GM18508 (cell line): ENCODE results near the gene TRIM29.

Source experiments
- ATAC-seq: cut with Tn5 transposase; IDR thresholded peaks from one replicate; pipeline ENCODE4 v1.9.1; 2021; ENCODE audit warnings: moderate number of reproducible peaks; ENCODE audit not compliant: insufficient read depth, unreplicated experiment

Gene TRIM29

DNA sequence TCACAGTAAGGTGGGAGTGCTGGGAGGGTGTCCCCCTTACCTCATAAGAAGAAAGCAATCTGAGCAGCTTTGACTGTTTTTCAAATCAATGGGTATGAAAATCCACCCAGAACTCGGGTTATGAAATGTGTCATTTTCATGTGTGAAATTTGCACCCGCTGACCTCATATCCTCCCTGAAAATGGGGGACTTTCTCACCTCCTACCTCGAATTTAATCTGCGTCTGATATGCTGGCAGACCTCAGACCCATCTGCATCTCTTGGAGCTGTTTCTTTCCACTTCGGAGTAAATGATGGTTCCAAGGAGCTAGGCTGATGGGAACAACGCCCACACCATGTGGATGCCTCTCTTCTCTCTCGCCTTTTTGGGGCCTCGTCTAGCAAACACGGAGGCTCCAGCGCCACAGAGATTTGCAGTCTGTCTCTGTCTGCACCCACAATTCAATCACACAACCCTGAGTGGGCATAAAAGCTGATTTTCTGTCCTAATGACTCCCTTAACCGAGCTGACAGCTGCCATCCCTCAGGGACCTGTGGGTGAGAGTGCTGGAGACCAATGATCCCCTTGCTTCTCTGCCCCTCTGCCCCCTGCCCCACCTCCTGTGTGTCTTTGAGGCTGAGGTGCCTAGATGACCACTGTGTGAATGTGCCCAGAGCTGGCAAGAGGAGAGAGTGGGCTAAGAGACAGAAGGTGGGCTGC is 71.0 kb downstream of the TRIM29 start:
- ATAC-seq = no peak

DNA sequence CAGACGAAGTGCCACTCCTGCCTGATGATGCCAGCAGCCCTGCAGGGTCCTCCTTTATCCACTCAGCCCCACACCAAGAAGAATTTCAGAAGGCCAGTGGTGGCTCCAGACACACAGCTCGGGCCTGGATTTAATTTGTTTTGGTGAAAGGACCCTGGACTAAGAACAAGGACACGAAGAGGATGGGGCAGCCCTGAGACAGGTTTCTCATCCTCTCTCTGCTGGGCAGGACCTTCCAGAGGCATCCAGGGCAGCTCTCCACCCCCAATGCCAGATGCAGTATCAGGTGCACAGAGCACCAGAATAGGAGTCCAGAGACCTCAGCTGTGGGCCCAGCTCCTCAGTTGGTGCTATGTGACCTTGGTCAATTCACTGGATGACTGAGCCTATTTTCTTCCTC is 72.0 kb downstream of the TRIM29 start:
- ATAC-seq = no peak

GRCh38 chr11:120065176-120065575 is 72.7 kb downstream of the TRIM29 start:
- ATAC-seq = no peak

GRCh38 chr11:120064341-120064740 is 73.6 kb downstream of the TRIM29 start:
- ATAC-seq = no peak

DNA sequence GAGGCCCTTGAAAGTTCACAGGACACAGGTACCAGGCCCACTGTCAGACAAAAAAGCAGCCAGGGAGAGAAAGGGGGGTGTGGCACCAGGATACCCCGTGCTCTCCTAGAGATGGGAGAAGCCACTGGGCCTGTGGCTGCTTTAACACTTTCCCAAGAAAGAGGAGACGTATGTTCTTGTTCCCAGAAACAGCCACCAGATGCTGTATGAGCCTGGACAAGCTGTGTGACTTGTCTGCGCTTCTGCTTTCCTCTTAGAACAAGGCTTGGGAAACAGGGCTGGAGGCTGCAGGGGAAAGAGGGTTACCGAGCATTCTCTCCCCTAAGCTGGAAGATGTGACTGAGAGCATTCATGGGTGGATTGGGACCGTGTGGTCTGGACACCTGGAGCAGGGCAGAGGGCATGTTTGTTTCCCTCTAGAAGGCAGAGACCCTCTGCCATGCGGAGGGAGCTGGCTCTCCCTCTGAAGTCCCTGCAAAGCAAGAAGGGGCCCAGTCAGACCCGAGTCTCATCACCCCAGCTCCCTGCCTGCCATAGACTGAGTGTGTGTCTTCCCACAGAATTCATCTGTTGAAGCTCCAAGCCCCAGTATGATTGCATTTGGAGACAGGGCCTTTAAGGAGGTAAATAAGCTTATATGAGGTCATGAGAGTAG is 74.1 kb downstream of the TRIM29 start:
- ATAC-seq = no peak

- no peak for ATAC-seq
These were observed 75.4 kb downstream of the TRIM29 start for GRCh38 chr11:120062561-120062930.

DNA sequence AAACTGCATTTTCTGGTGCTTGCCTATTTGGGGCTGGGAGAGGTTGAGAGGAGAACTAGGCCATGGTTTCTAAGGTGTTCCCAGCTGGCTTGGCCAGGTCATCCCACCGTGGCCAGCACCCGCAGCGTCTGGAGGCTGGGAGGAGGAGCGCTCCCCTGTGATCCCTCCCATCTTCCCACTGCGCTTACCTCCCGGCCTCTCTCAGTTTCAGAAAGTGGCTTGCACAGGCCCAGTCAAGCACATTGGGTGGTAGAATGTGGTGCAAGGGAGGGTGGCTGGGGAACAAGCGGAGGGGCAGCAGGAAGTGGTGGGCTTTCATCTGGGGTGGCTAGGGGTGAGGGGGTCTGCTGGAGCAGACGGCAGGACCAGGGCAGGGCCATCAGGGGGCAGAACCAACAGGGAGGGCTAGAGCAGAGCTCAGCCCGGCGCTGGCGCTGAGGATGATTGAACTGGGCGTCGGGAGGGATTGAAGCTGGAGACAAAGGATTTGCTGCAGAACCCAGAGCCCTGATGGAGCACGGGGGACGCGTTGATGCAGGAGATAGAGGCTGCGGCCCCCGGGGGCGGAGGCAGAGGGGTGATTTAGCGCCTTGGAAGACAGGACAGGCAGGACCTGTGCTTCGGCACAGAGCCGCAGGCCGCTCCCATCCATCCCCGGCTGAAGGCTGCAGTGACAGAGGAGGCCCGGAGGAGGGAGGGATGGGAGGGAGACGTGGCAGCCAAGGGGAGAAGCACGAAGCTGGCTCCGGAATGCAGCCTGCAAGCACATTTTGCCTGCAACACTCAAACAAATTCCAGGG is 76.0 kb downstream of the TRIM29 start:
- ATAC-seq = no peak
